ENCODE results near the gene FAM117A. TPM values are rescaled to one million over a fixed set of nuclear protein-coding genes. Genes with fewer than 3 reads are reported as not detected.

Gene FAM117A
- polyA plus RNA-seq, 2 of the 4 experiments (the other 2 are of a cell fraction) = 1.8 TPM

GRCh38 chr17:49746791-49747490 is 17.0 kb downstream of the FAM117A start (continued):
- TF ChIP-seq, protein P1, sequence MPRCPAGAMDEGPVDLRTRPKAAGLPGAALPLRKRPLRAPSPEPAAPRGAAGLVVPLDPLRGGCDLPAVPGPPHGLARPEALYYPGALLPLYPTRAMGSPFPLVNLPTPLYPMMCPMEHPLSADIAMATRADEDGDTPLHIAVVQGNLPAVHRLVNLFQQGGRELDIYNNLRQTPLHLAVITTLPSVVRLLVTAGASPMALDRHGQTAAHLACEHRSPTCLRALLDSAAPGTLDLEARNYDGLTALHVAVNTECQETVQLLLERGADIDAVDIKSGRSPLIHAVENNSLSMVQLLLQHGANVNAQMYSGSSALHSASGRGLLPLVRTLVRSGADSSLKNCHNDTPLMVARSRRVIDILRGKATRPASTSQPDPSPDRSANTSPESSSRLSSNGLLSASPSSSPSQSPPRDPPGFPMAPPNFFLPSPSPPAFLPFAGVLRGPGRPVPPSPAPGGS (IDR thresholded peaks at IDR 0.05) = no peak
- no peak for TF ChIP-seq ATOH8 (CRISPR knock-in tag; IDR thresholded peaks at IDR 0.05; ENCODE audit: low read depth)
- TF ChIP-seq, protein P2, sequence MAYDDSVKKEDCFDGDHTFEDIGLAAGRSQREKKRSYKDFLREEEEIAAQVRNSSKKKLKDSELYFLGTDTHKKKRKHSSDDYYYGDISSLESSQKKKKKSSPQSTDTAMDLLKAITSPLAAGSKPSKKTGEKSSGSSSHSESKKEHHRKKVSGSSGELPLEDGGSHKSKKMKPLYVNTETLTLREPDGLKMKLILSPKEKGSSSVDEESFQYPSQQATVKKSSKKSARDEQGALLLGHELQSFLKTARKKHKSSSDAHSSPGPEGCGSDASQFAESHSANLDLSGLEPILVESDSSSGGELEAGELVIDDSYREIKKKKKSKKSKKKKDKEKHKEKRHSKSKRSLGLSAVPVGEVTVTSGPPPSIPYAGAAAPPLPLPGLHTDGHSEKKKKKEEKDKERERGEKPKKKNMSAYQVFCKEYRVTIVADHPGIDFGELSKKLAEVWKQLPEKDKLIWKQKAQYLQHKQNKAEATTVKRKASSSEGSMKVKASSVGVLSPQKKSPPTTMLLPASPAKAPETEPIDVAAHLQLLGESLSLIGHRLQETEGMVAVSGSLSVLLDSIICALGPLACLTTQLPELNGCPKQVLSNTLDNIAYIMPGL (CRISPR knock-in tag; IDR thresholded peaks at IDR 0.05; ENCODE audit: borderline replicate concordance) = no peak

DNA sequence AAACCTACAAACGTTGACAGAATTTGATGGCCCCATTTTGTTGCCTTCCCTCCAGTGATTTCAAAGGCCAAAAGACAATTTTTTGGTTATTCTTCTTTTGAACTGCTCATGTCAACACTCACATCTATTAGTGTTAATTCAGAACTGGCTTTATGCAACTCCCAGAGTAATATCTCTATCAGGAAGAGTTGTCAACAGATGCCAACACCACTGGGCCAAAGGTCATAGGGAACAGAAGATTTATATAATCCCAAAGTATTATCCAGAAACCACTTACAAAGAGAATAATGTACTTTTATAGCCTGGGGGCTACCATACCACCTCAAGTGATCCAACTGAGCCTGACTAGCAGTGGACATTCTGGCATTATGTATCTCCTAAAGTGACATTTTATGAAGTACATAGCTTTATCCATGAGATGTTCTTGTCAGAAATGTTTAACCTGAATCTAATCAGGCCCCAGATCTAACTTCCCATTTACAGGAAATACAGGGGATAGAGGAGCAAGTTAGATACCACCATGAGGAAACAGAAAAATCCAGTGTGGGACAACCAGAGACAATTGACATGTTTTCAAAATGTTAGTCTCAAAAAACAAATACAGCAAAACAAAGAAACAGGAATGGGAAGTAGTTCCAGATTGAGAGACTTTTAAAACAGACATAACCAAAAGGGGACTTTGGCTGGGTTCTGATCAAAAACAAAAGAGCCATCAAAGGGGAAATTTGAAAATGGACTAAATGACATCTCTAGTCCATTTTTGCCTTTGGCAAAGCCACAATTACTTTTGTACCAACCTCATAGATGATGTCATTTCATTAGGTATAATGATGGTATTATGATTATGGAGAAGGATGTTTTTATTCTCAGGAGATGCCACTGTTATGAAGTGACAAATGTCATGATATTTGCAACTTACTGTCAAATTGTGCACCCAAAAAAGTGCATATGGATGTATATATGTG is 18.5 kb downstream of the FAM117A start:
- TF ChIP-seq RNF2 (IDR thresholded peaks at IDR 0.05; ENCODE audit: borderline replicate concordance, low read depth) = no peak
- no peak for TF ChIP-seq MAFK (IDR thresholded peaks at IDR 0.05; ENCODE audit: partially characterized antibody)
- no peak for TF ChIP-seq CHD4 (IDR thresholded peaks at IDR 0.05; ENCODE audit: borderline replicate concordance)
- TF ChIP-seq SREBF2 (IDR thresholded peaks at IDR 0.05) = no peak
- TF ChIP-seq CBX8 (IDR thresholded peaks at IDR 0.05) = no peak
- no peak for TF ChIP-seq ELK1 (IDR thresholded peaks at IDR 0.05; ENCODE audit: low read depth, low read length)
- no peak for TF ChIP-seq SMC3 (IDR thresholded peaks at IDR 0.05)
- TF ChIP-seq NR3C1 (IDR thresholded peaks at IDR 0.05) = no peak
- no peak for TF ChIP-seq MAX (IDR thresholded peaks at IDR 0.05)
- no peak for TF ChIP-seq RFX5 (IDR thresholded peaks at IDR 0.05)
- no peak for TF ChIP-seq NPAS2 (CRISPR knock-in tag; IDR thresholded peaks at IDR 0.05; ENCODE audit: borderline replicate concordance)
- no peak for TF ChIP-seq CBX2 (IDR thresholded peaks at IDR 0.05; ENCODE audit: borderline replicate concordance, low read depth)
- TF ChIP-seq EHF (CRISPR knock-in tag; IDR thresholded peaks at IDR 0.05) = no peak
- WGBS (ENCODE audit: missing lambda C conversion rate) = 8% methylated on average over 1 of the region's 1 CpG
- Histone ChIP-seq H3K27ac (no peak overlapping the region), H3K4me2 (no peak overlapping the region), H3K4me1 (no peaks in the 10 kb centered on the region), H3K9me3 (no peaks in the 10 kb centered on the region), H3K4me3 (no peak overlapping the region)
- CTCF ChIA-PET = interaction anchor here (1.1 kb wide), 1 partner anchor 189 kb away, joined by 3 read pairs; no protein-coding TSS in a partner anchor
- ATAC-seq (no peak), FAIRE-seq (no peak), DNase-seq (ENCODE audit: low read depth in 1 of 2, low spot score in 1 of 2) (no peak)
- POLR2A ChIA-PET = no interaction called here

- CTCF ChIA-PET = interaction anchor here (0.6 to 2.8 kb wide), 6 partner anchors 11 to 256 kb away, joined by 3 to 15 read pairs (median 5); partner anchors contain the start of gene SLC35B1
- no peak overlapping the region for H3K27ac ChIP-seq
- no peaks in the 10 kb centered on the region for H3K9me3 ChIP-seq
- POLR2A ChIA-PET = no interaction called here
- FAIRE-seq = no peak
- 35% methylated on average over 1 of the region's 1 CpG for WGBS (ENCODE audit: missing lambda C conversion rate)
- no peaks in the 10 kb centered on the region for H3K4me1 ChIP-seq
- H3K4me3 ChIP-seq = no peak overlapping the region
- no peak for DNase-seq (ENCODE audit: low read depth in 1 of 2, low spot score in 1 of 2)
- no peak for TF ChIP-seq PHF8 (IDR thresholded peaks at IDR 0.05; ENCODE audit: borderline replicate concordance, low read depth)
- TF ChIP-seq RFX5 (IDR thresholded peaks at IDR 0.05) = no peak
- TF ChIP-seq MAZ (IDR thresholded peaks at IDR 0.05; ENCODE audit: borderline replicate concordance, low read depth, low read length) = no peak
- TF ChIP-seq, protein P3, sequence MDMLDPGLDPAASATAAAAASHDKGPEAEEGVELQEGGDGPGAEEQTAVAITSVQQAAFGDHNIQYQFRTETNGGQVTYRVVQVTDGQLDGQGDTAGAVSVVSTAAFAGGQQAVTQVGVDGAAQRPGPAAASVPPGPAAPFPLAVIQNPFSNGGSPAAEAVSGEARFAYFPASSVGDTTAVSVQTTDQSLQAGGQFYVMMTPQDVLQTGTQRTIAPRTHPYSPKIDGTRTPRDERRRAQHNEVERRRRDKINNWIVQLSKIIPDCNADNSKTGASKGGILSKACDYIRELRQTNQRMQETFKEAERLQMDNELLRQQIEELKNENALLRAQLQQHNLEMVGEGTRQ (IDR thresholded peaks at IDR 0.05) = no peak
- TF ChIP-seq ELK1 (IDR thresholded peaks at IDR 0.05; ENCODE audit: low read depth, low read length) = no peak
- no peak for TF ChIP-seq PBX3 (IDR thresholded peaks at IDR 0.05)
- no peak overlapping the region for H3K4me2 ChIP-seq
- no peak for ATAC-seq
These were observed 21.7 kb downstream of the FAM117A start for GRCh38 chr17:49742166-49742638.
